Stomach (tissue), 9 donors: ENCODE results near the gene CLEC3A. TPM values are rescaled to one million over a fixed set of nuclear protein-coding genes. Genes with fewer than 3 reads are reported as not detected.
A peak's percentile ranks its signal among the peaks of the same experiment; 100 is the strongest.

Experiments
- DNase-seq, 2 donors: peaks; one replicate each; pipeline versions ENCODE4 v3.0.0 to v3.0.0-alpha.2; 2013 to 2019
- H3K27ac ChIP-seq, 5 donors: fragments of 200-600 bp in 4 of 5; sonication (generic) in 4 of 5; one replicate each; pipeline ENCODE4 v1.5.1; 2013 to 2019; ENCODE audit warnings: mild to moderate bottlenecking in 1 of 5, moderate library complexity in 1 of 5
- H3K27me3 ChIP-seq, 3 donors: fragments of 200-600 bp; sonication (generic); one replicate each; pipeline ENCODE4 v1.5.1; 2017 to 2019; ENCODE audit warnings: mixed run types in 1 of 3
- H3K36me3 ChIP-seq, 4 donors: fragments of 200-600 bp; sonication (generic); 1 replicate in 3 of 4; 2 replicates in 1 of 4; pipeline ENCODE4 v1.5.1; 2016 to 2019
- H3K4me1 ChIP-seq, 4 donors: fragments of 200-600 bp; sonication (generic); one replicate each; pipeline ENCODE4 v1.5.1; 2016 to 2019
- H3K4me3 ChIP-seq, 4 donors: fragments of 200-600 bp; sonication (generic) in 3 of 4; one replicate each; pipeline ENCODE4 v1.5.1; 2016 to 2019; ENCODE audit warnings: mild to moderate bottlenecking in 1 of 4
- H3K9me3 ChIP-seq, 4 donors: fragments of 200-600 bp; sonication (generic); one replicate each; pipeline ENCODE4 v1.5.1; 2016 to 2019
- CTCF ChIP-seq, 7 experiments: fragments of 450-650 bp in 4 of 7; fragments of 200-600 bp in 3 of 7; sonication (generic) in 3 of 7; IDR thresholded peaks; one replicate each; pipeline ENCODE4 v1.5.1; 2016 to 2019; ENCODE audit warnings: antibody characterized with exemption in 7 of 7, control low read depth in 2 of 7, mild to moderate bottlenecking in 1 of 7
- EP300 ChIP-seq: sonication (generic); formaldehyde crosslinking; IDR thresholded peaks from one replicate; pipeline ENCODE4 v1.6.1; 2017; ENCODE audit warnings: antibody characterized with exemption
- POLR2A ChIP-seq, 4 donors: fragments of 450-650 bp; IDR thresholded peaks; one replicate each; pipeline ENCODE4 v1.6.1; 2016; ENCODE audit warnings: antibody characterized with exemption in 4 of 4, control low read depth in 2 of 4, mild to moderate bottlenecking in 1 of 4, moderate library complexity in 1 of 4
- POLR2AphosphoS5 ChIP-seq, 3 donors: sonication (generic); formaldehyde crosslinking; IDR thresholded peaks; one replicate each; pipeline ENCODE4 v1.6.1; 2016; ENCODE audit warnings: antibody characterized with exemption in 3 of 3
- WGBS, 5 donors: extraction: QIAGEN DNeasy Blood & Tissue Kit in 3 of 5; methylation state at CpG; one replicate each; pipeline versions ENCODE4 v1.1.5 to v1.1.7; 2013 to 2018; 5-methylcytosine and 5-hydroxymethylcytosine counted together
- intact Hi-C: fragments of 100-400 bp; cut with DNase I; formaldehyde crosslinking; loops from one replicate; pipeline ENCODE4 v1.15.1; 2023; ENCODE audit warnings: low total_unique reads
- polyA plus RNA-seq, 3 donors: library from polyadenylated mRNA; stranded (reverse); fragments of 200-250 nt; gene quantifications; one replicate each; pipeline ENCODE4 v1.2.3, GENCODE V29; 2013
- total RNA-seq, 5 donors: library from RNA; depleted of rRNA; stranded (reverse); fragments of >200 nt; gene quantifications; one replicate each; pipeline versions ENCODE4 v1.1.0 to v1.2.3, GENCODE V29; 2014 to 2016
- donor health status: healthy with polysubstance abuse.
- donor health status: Bipolar disorder and iron deficiency.
- donor health status: healthy.

Gene CLEC3A
- total and polyA plus RNA-seq, 8 donors = 0.08 to 0.87 TPM; not detected in 6

- Histone ChIP-seq H3K4me3 (no peak overlapping the region), H3K9me3 (no peaks in the 10 kb centered on the region), H3K27ac (no peak overlapping the region), H3K27me3 (no peaks in the 10 kb centered on the region), H3K36me3 (no peaks in the 10 kb centered on the region), H3K4me1 (peaks cover 0 to 7% (median 5%) of the 10 kb centered on the region in 4 donors)
- TF ChIP-seq CTCF (IDR thresholded peaks at IDR 0.05) (no peak), EP300 (no peak), POLR2AphosphoS5 (IDR thresholded peaks at IDR 0.05) (no peak), POLR2A (IDR thresholded peaks at IDR 0.05) (no peak)
- intact Hi-C loops = no loop called here
- 42 to 62% (median 59%) methylated on average over 4 of the region's 4 CpGs for WGBS, 5 donors
- DNase-seq = no peak
Measured at GRCh38 chr16:78065319-78065718, 43.0 kb downstream of the CLEC3A start.

- Histone ChIP-seq H3K4me3 (no peak overlapping the region), H3K27ac (no peak overlapping the region), H3K36me3 (no peaks in the 10 kb centered on the region), H3K4me1 (no peaks in the 10 kb centered on the region), H3K9me3 (no peaks in the 10 kb centered on the region), H3K27me3 (peaks cover 0 to 6% (median 0%) of the 10 kb centered on the region in 3 donors)
- 86 to 92% (median 91%) methylated on average over 5 of the region's 5 CpGs for WGBS, 5 donors
- DNase-seq = no peak
- TF ChIP-seq EP300 (no peak), CTCF (IDR thresholded peaks at IDR 0.05) (no peak), POLR2A (IDR thresholded peaks at IDR 0.05) (no peak), POLR2AphosphoS5 (IDR thresholded peaks at IDR 0.05) (no peak)
- intact Hi-C loops = no loop called here
Measured at GRCh38 chr16:78069913-78070312, 47.6 kb downstream of the CLEC3A start.

GRCh38 chr16:78072275-78072674, 49.9 kb downstream of the CLEC3A start:
- H3K27ac ChIP-seq = no peak overlapping the region
- intact Hi-C loops = no loop called here
- H3K9me3 ChIP-seq = no peaks in the 10 kb centered on the region
- peak in 1 of 2 donors; percentile 59 for DNase-seq
- H3K27me3 ChIP-seq = peaks cover 0 to 6% (median 0%) of the 10 kb centered on the region in 3 donors
- no peak overlapping the region for H3K4me3 ChIP-seq
- TF ChIP-seq CTCF (IDR thresholded peaks at IDR 0.05) (no peak), EP300 (no peak), POLR2A (IDR thresholded peaks at IDR 0.05) (no peak), POLR2AphosphoS5 (IDR thresholded peaks at IDR 0.05) (no peak)
- WGBS, 5 donors = 9 to 20% (median 11%) methylated on average over 5 of the region's 5 CpGs
- no peaks in the 10 kb centered on the region for H3K4me1 ChIP-seq
- H3K36me3 ChIP-seq = no peaks in the 10 kb centered on the region

- WGBS, 5 donors = 84 to 93% (median 89%) methylated on average over 3 of the region's 3 CpGs
- Histone ChIP-seq H3K4me1 (no peaks in the 10 kb centered on the region), H3K36me3 (no peaks in the 10 kb centered on the region), H3K9me3 (no peaks in the 10 kb centered on the region), H3K4me3 (no peak overlapping the region), H3K27ac (no peak overlapping the region), H3K27me3 (peaks cover 0 to 6% (median 0%) of the 10 kb centered on the region in 3 donors)
- intact Hi-C loops = no loop called here
- TF ChIP-seq EP300 = no peak
- no peak for TF ChIP-seq CTCF (IDR thresholded peaks at IDR 0.05)
- TF ChIP-seq POLR2A (IDR thresholded peaks at IDR 0.05) = no peak
- TF ChIP-seq POLR2AphosphoS5 (IDR thresholded peaks at IDR 0.05) = no peak
- no peak for DNase-seq
Measured at GRCh38 chr16:78075800-78076199, 53.5 kb downstream of the CLEC3A start.
